IMR-90 (cell line): ENCODE results near the gene HRH2. TPM values are rescaled to one million over a fixed set of nuclear protein-coding genes. Genes with fewer than 3 reads are reported as not detected.
A peak's percentile ranks its signal among the peaks of the same experiment; 100 is the strongest.

Experiments
- ATAC-seq: fragments of 200-7000 bp; cut with Tn5 transposase; 2 replicates; pipeline ENCODE4 v1.9.1; 2020; ENCODE audit warnings: low read depth, mild to moderate bottlenecking, moderate library complexity
- Bru-seq: library from RNA; stranded (reverse); fragments of 400-500 nt; gene quantifications from one replicate; lab custom pipeline; 2021; lab: Mats Ljungman, UMichigan
- BruChase-seq, 2 experiments: library from RNA; stranded (reverse); fragments of 400-500 nt; gene quantifications; one replicate each; lab custom pipeline; 2021; lab: Mats Ljungman, UMichigan
- BruUV-seq: library from RNA; stranded (reverse); fragments of 400-500 nt; replicated peaks from 2 replicates; lab custom pipeline; 2021; lab: Mats Ljungman, UMichigan
- CTCF ChIA-PET: fragments of 300-600 bp; formaldehyde crosslinking; extraction: SDS; loops from one replicate; lab custom pipeline; 2021; ENCODE audit warnings: antibody characterized with exemption; lab: Yijun Ruan, JAX
- POLR2A ChIA-PET: fragments of 300-600 bp; sonication (Branson Sonifier 250); formaldehyde crosslinking; loops from one replicate; lab custom pipeline; 2022; ENCODE audit warnings: antibody characterized with exemption; ENCODE audit not compliant: unreplicated experiment; lab: Charles Lee
- DNase-seq: peaks from one replicate; pipeline ENCODE4 v3.0.0; 2013
- H2AFZ ChIP-seq: replicated peaks from 2 replicates; pipeline ENCODE3; 2013; ENCODE audit warnings: low read length, mild to moderate bottlenecking; ENCODE audit not compliant: poor library complexity
- H2AK5ac ChIP-seq: 2 replicates; pipeline ENCODE4 v1.6.1; 2013; ENCODE audit warnings: low read depth, low read length, inconsistent platforms
- H2AK9ac ChIP-seq: replicated peaks from 2 replicates; pipeline ENCODE3; 2013; ENCODE audit warnings: mild to moderate bottlenecking, low read depth, low read length, moderate library complexity; ENCODE audit not compliant: poor library complexity
- H2BK120ac ChIP-seq: 2 replicates; pipeline ENCODE4 v1.6.1; 2013; ENCODE audit warnings: low read depth, low read length, inconsistent platforms
- H2BK15ac ChIP-seq: 3 replicates; pipeline ENCODE4 v1.6.1; 2013; ENCODE audit warnings: low read depth, low read length, inconsistent platforms
- H2BK20ac ChIP-seq: 2 replicates; pipeline ENCODE4 v1.6.1; 2013; ENCODE audit warnings: low read depth, mild to moderate bottlenecking, inconsistent platforms, low read length, moderate library complexity
- H2BK5ac ChIP-seq: 2 replicates; pipeline ENCODE4 v1.6.1; 2013; ENCODE audit warnings: mild to moderate bottlenecking, low read depth, low read length, inconsistent platforms; ENCODE audit not compliant: poor library complexity, severe bottlenecking
- H3K14ac ChIP-seq: replicated peaks from 2 replicates; pipeline ENCODE4 v1.6.1; 2013; ENCODE audit warnings: low read depth, low read length, inconsistent platforms
- H3K18ac ChIP-seq: 2 replicates; pipeline ENCODE4 v1.6.1; 2013; ENCODE audit warnings: low read depth, low read length, control low read depth
- H3K23ac ChIP-seq: 2 replicates; pipeline ENCODE4 v1.6.1; 2013; ENCODE audit warnings: low read depth, low read length, inconsistent platforms
- H3K27ac ChIP-seq: 2 replicates; pipeline ENCODE4 v1.5.1; 2013; ENCODE audit warnings: mild to moderate bottlenecking, control low read depth, low read length; ENCODE audit not compliant: insufficient read depth
- H3K27me3 ChIP-seq: 2 replicates; pipeline ENCODE4 v1.6.1; 2013; ENCODE audit warnings: low read length; ENCODE audit not compliant: control insufficient read depth, insufficient read depth
- H3K36me3 ChIP-seq: 2 replicates; pipeline ENCODE4 v1.6.1; 2013; ENCODE audit warnings: low read length, mixed read lengths; ENCODE audit not compliant: control insufficient read depth, insufficient read depth
- H3K4ac ChIP-seq: 2 replicates; pipeline ENCODE4 v1.6.1; 2013; ENCODE audit warnings: low read depth, low read length, inconsistent platforms
- H3K4me1 ChIP-seq: 2 replicates; pipeline ENCODE4 v1.6.1; 2013; ENCODE audit warnings: low read length, mixed read lengths; ENCODE audit not compliant: control insufficient read depth, insufficient read depth
- H3K4me2 ChIP-seq: 2 replicates; pipeline ENCODE4 v1.6.1; 2013; ENCODE audit warnings: low read depth, mild to moderate bottlenecking, control low read depth, low read length, moderate library complexity
- H3K4me3 ChIP-seq: 2 replicates; pipeline ENCODE4 v1.5.1; 2013; ENCODE audit warnings: low read depth, mild to moderate bottlenecking, control low read depth, low read length, moderate library complexity; ENCODE audit not compliant: insufficient read depth
- H3K56ac ChIP-seq: 2 replicates; pipeline ENCODE4 v1.6.1; 2013; ENCODE audit warnings: low read length, inconsistent platforms; ENCODE audit not compliant: insufficient read depth; ENCODE audit errors: extremely low read depth
- H3K79me1 ChIP-seq, 2 experiments: 2 replicates each; pipeline ENCODE4 v1.6.1; 2013; ENCODE audit warnings: low read length in 2 of 2, inconsistent platforms in 1 of 2, low read depth in 1 of 2
- H3K9ac ChIP-seq: 2 replicates; pipeline ENCODE4 v1.6.1; 2013; ENCODE audit warnings: low read depth, low read length, control low read depth
- H3K9me1 ChIP-seq: 2 replicates; pipeline ENCODE4 v1.6.1; 2013; ENCODE audit warnings: low read length, inconsistent platforms; ENCODE audit not compliant: insufficient read depth
- H3K9me3 ChIP-seq: 2 replicates; pipeline ENCODE4 v1.6.1; 2013; ENCODE audit warnings: low read length; ENCODE audit not compliant: control insufficient read depth, insufficient read depth
- H4K20me1 ChIP-seq: 2 replicates; pipeline ENCODE4 v1.6.1; 2013; ENCODE audit warnings: low read length, inconsistent platforms; ENCODE audit not compliant: insufficient read depth
- H4K5ac ChIP-seq: 2 replicates; pipeline ENCODE4 v1.6.1; 2013; ENCODE audit warnings: mild to moderate bottlenecking, low read depth, low read length, control low read depth
- H4K8ac ChIP-seq, 2 experiments: 2 replicates each; pipeline ENCODE4 v1.6.1; 2013; ENCODE audit warnings: low read depth in 2 of 2, low read length in 2 of 2, control low read depth in 1 of 2, inconsistent platforms in 1 of 2
- H4K91ac ChIP-seq: 2 replicates; pipeline ENCODE4 v1.6.1; 2013; ENCODE audit warnings: low read depth, low read length, inconsistent platforms; ENCODE audit not compliant: insufficient read depth
- CTCF ChIP-seq: conservative IDR thresholded peaks from 2 replicates; pipeline ENCODE4 v1.5.1; 2012; ENCODE audit warnings: mild to moderate bottlenecking, low read depth, low read length, improper control_type of control experiment
- ELK1 ChIP-seq: fragments of 150-350 bp; IDR thresholded peaks from 2 replicates; pipeline ENCODE4 v1.6.1; 2016; ENCODE audit warnings: low read depth, mild to moderate bottlenecking, low read length, moderate library complexity, borderline replicate concordance
- RAD21 ChIP-seq: IDR thresholded peaks from 2 replicates; pipeline ENCODE4 v1.6.1; 2012; ENCODE audit warnings: low read length, improper control_type of control experiment
- RFX5 ChIP-seq: IDR thresholded peaks from 2 replicates; pipeline ENCODE4 v1.8.0; 2012; ENCODE audit warnings: low read depth, mild to moderate bottlenecking, low read length, moderate library complexity
- WGBS, 2 experiments: methylation state at CpG; one replicate each; pipeline versions ENCODE4 v1.1.5 to v1.1.7; 2013; ENCODE audit warnings: missing lambda C conversion rate in 2 of 2; ENCODE audit not compliant: insufficient read length in 1 of 2; ENCODE audit errors: extremely low coverage in 2 of 2; 5-methylcytosine and 5-hydroxymethylcytosine counted together
- dilution Hi-C: fragments of 300-500 bp; cut with HindIII; formaldehyde crosslinking; loops from one replicate; pipeline ENCODE4 v1.14.3; 2018; ENCODE audit warnings: low sequenced_read_pairs; ENCODE audit not compliant: unreplicated experiment
- in situ Hi-C: fragments of 300-500 bp; cut with MboI; formaldehyde crosslinking; loops from 3 replicates; pipeline ENCODE4 v1.14.3; 2019; ENCODE audit warnings: low sequenced_read_pairs, inconsistent platforms, mixed read lengths
- intact Hi-C: fragments of 100-400 bp; cut with micrococcal nuclease; formaldehyde crosslinking; loops from 2 replicates; pipeline ENCODE4 v1.10.0; 2022
- long read RNA-seq: library from polyadenylated mRNA; unstranded; transcript quantifications from one replicate; pipeline ENCODE4 v2.0.0, GENCODE V29; 2021; ENCODE audit not compliant: unreplicated experiment
- polyA plus RNA-seq, 3 experiments: library from polyadenylated mRNA; depleted of rRNA; stranded (reverse); fragments of >200 nt; gene quantifications; 2 replicates each; pipeline ENCODE4 v1.2.3, GENCODE V29; 2012; ENCODE audit warnings: low replicate concordance in 1 of 3
- total RNA-seq: library from RNA; depleted of rRNA; stranded (reverse); fragments of >200 nt; gene quantifications from 2 replicates; pipeline ENCODE4 v1.2.3, GENCODE V29; 2012; rRNA removed

The HRH2 gene
- total RNA-seq (not detected in 2 replicates), polyA plus RNA-seq (2012; rRNA removed) (not detected in 2 replicates), Bru-seq, nascent RNA (not detected), BruChase-seq, experiment 1, labeled RNA remaining after a 6-hour chase (not detected), BruChase-seq, experiment 2, labeled RNA remaining after a 2-hour chase (not detected)
- not detected in 2 replicates for polyA plus RNA-seq (2012; cell fraction: cytosol; rRNA removed)
- polyA plus RNA-seq (2012; cell fraction: nucleus; rRNA removed; ENCODE audit: low replicate concordance) = not detected in 2 replicates
- long read RNA-seq = 0 reads

- no peak within 1 kb of the TSS for H3K14ac ChIP-seq
- no peak within 1 kb of the TSS for H3K56ac ChIP-seq
- dilution Hi-C loops = no loop called here
- H3K4me3 ChIP-seq = no peak within 1 kb of the TSS
- H4K8ac ChIP-seq = no peak within 1 kb of the TSS
- H2BK120ac ChIP-seq = no peak within 1 kb of the TSS
- no peak for ATAC-seq
- ChIA-PET CTCF (no interaction called here), POLR2A (no interaction called here)
- no peaks in the 10 kb centered on the region for H3K4me1 ChIP-seq
- no peaks in the 10 kb centered on the region for H3K9me1 ChIP-seq
- H2BK5ac ChIP-seq = no peak within 1 kb of the TSS
- peaks cover 4% of the 10 kb centered on the region; the same call in 1 of the 2 replicates for H3K9me3 ChIP-seq
- H3K27ac ChIP-seq = no peak within 1 kb of the TSS
- no peak within 1 kb of the TSS for H2BK20ac ChIP-seq
- no peak within 1 kb of the TSS for H2AK5ac ChIP-seq
- no peak within 1 kb of the TSS for H3K23ac ChIP-seq
- H2AK9ac ChIP-seq = no peak within 1 kb of the TSS
- no peaks in the 10 kb centered on the region for H3K79me1 ChIP-seq
- no TSS peak for BruUV-seq
- no peak for DNase-seq
- no peak within 1 kb of the TSS for H3K9ac ChIP-seq
- H4K20me1 ChIP-seq = no peaks in the 10 kb centered on the region
- in situ Hi-C loops = no loop called here
- no peak within 1 kb of the TSS for H2BK15ac ChIP-seq
- no peak within 1 kb of the TSS for H4K5ac ChIP-seq
- no peak within 1 kb of the TSS; the same call in 1 of the 2 replicates for H3K4me2 ChIP-seq
- no peak within 1 kb of the TSS for H3K4ac ChIP-seq
- TF ChIP-seq RAD21 = no peak
- TF ChIP-seq ELK1 = no peak
- no peak for TF ChIP-seq RFX5
- TF ChIP-seq CTCF = no peak
- intact Hi-C loops = no loop called here
- peaks cover 7% of the 10 kb centered on the region; the same call in 1 of the 2 replicates for H3K27me3 ChIP-seq
- no peak within 1 kb of the TSS for H4K91ac ChIP-seq
- no peak within 1 kb of the TSS for H3K18ac ChIP-seq
- 0% methylated on average over 7 of the region's 58 CpGs; no CpG with 5 or more reads in 1 of the 2 experiments for WGBS, 2 experiments
- no peaks in the 10 kb centered on the region for H3K36me3 ChIP-seq
- H2AFZ ChIP-seq = peak within 1 kb of the TSS; percentile 11
Measured at GRCh38 chr5:175657593-175658271, at the start of gene HRH2. TSS of gene HRH2 (plus strand) at chr5:175658071. CDS start at chr5:175683234, 25,163 bp downstream.
